ENCODE data around the gene RTKN2.

- TF ChIP-seq, protein P1, sequence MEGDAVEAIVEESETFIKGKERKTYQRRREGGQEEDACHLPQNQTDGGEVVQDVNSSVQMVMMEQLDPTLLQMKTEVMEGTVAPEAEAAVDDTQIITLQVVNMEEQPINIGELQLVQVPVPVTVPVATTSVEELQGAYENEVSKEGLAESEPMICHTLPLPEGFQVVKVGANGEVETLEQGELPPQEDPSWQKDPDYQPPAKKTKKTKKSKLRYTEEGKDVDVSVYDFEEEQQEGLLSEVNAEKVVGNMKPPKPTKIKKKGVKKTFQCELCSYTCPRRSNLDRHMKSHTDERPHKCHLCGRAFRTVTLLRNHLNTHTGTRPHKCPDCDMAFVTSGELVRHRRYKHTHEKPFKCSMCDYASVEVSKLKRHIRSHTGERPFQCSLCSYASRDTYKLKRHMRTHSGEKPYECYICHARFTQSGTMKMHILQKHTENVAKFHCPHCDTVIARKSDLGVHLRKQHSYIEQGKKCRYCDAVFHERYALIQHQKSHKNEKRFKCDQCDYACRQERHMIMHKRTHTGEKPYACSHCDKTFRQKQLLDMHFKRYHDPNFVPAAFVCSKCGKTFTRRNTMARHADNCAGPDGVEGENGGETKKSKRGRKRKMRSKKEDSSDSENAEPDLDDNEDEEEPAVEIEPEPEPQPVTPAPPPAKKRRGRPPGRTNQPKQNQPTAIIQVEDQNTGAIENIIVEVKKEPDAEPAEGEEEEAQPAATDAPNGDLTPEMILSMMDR (IDR thresholded peaks at IDR 0.05; ENCODE audit: low read depth, low read length): no peak
- no peak for TF ChIP-seq EZH2phosphoT487 (IDR thresholded peaks at IDR 0.05; ENCODE audit: low read depth)
These were observed 91.5 kb downstream of the RTKN2 start for GRCh38 chr10:62177111-62177510.
